ENCODE data around the gene CELF5.

Gene CELF5

GRCh38 chr19:3245050-3245449, 20.6 kb downstream of the CELF5 start:
- TF ChIP-seq ZNF112 (tag by site-specific recombination; IDR thresholded peaks at IDR 0.05) (0 out of 2 replicates have a peak, but pooled peaks have one; percentile 11), ZBTB48 (tag by site-specific recombination; IDR thresholded peaks at IDR 0.05) (no peak), ZBTB21 (tag by site-specific recombination; IDR thresholded peaks at IDR 0.05) (no peak), ZNF76 (tag by site-specific recombination; IDR thresholded peaks at IDR 0.05; ENCODE audit: borderline replicate concordance, low read depth) (no peak), KLF1 (tag by site-specific recombination; IDR thresholded peaks at IDR 0.05) (no peak), ZNF521 (tag by site-specific recombination; IDR thresholded peaks at IDR 0.05) (0 out of 2 replicates have a peak, but pooled peaks have one; percentile 40), ZNF280C (tag by site-specific recombination; IDR thresholded peaks at IDR 0.05) (no peak), YY2 (tag by site-specific recombination; IDR thresholded peaks at IDR 0.05) (no peak), GLI4 (tag by site-specific recombination; IDR thresholded peaks at IDR 0.05) (no peak), OSR2 (tag by site-specific recombination; IDR thresholded peaks at IDR 0.05) (no peak), ZNF248 (tag by site-specific recombination; IDR thresholded peaks at IDR 0.05) (peak; percentile 71; the same call in 1 of the 2 replicates), ZNF18 (tag by site-specific recombination; IDR thresholded peaks at IDR 0.05) (no peak), ZSCAN4 (tag by site-specific recombination; IDR thresholded peaks at IDR 0.05) (peak; percentile 94), ZNF610 (tag by site-specific recombination; IDR thresholded peaks at IDR 0.05; ENCODE audit: borderline replicate concordance) (no peak), ZNF302 (tag by site-specific recombination; IDR thresholded peaks at IDR 0.05; ENCODE audit: low read depth) (no peak), ZNF148 (tag by site-specific recombination; IDR thresholded peaks at IDR 0.05; ENCODE audit: borderline replicate concordance) (0 out of 2 replicates have a peak, but pooled peaks have one; percentile 37), OVOL3 (tag by site-specific recombination; IDR thresholded peaks at IDR 0.05) (no peak)
- Histone ChIP-seq H3K36me3 (ENCODE audit: control insufficient read depth in 2 of 2, insufficient read depth in 1 of 2, low read length in 2 of 2) (no peaks in the 10 kb centered on the region), H3K4me1 (ENCODE audit: control insufficient read depth, insufficient read depth, low read length) (no peaks in the 10 kb centered on the region), H3K9me3 (ENCODE audit: control insufficient read depth, insufficient read depth, low read depth, low read length) (no peaks in the 10 kb centered on the region), H3K27ac (ENCODE audit: extremely low read depth, low read depth, low read length) (no peak overlapping the region), H3K4me3 (ENCODE audit: low read depth, low read length) (no peak overlapping the region)
- POLR2A ChIA-PET: interaction anchor here (0.6 kb wide), 1 partner anchor 8 kb away, joined by 3 read pairs; no protein-coding TSS in a partner anchor
- CTCF ChIA-PET: no interaction called here

GRCh38 chr19:3248728-3249326, 24.4 kb downstream of the CELF5 start:
- POLR2A ChIA-PET: no interaction called here
- Histone ChIP-seq H3K9me3 (ENCODE audit: control insufficient read depth, insufficient read depth, low read depth, low read length) (no peaks in the 10 kb centered on the region), H3K27ac (ENCODE audit: extremely low read depth, low read depth, low read length) (no peak overlapping the region), H3K4me1 (ENCODE audit: control insufficient read depth, insufficient read depth, low read length) (no peaks in the 10 kb centered on the region), H3K36me3 (ENCODE audit: control insufficient read depth in 2 of 2, insufficient read depth in 1 of 2, low read length in 2 of 2) (no peaks in the 10 kb centered on the region), H3K4me3 (ENCODE audit: low read depth, low read length) (no peak overlapping the region)
- CTCF ChIA-PET: no interaction called here
- TF ChIP-seq GLIS1 (tag by site-specific recombination; IDR thresholded peaks at IDR 0.05): peak; percentile 47; the same call in 1 of the 2 replicates
- peak; percentile 85 for TF ChIP-seq ZNF366 (tag by site-specific recombination; conservative IDR thresholded peaks at IDR 0.05)
- peak; percentile 74 for TF ChIP-seq ZIC2 (tag by site-specific recombination; IDR thresholded peaks at IDR 0.05)
- no peak for TF ChIP-seq YY2 (tag by site-specific recombination; IDR thresholded peaks at IDR 0.05)
- TF ChIP-seq ZNF658 (tag by site-specific recombination; IDR thresholded peaks at IDR 0.05): no peak
- no peak for TF ChIP-seq ZNF354C (tag by site-specific recombination; IDR thresholded peaks at IDR 0.05; ENCODE audit: borderline replicate concordance, low read depth)
